Right lobe of liver (tissue), 6 donors: ENCODE results near the gene DIAPH2. TPM values are rescaled to one million over a fixed set of nuclear protein-coding genes. Genes with fewer than 3 reads are reported as not detected.

Experiments used
- ATAC-seq, 4 donors: fragments of 200-7000 bp; cut with Tn5 transposase; one replicate each; pipeline ENCODE4 v1.9.1; 2020; ENCODE audit warnings: mild to moderate bottlenecking in 4 of 4, moderate library complexity in 4 of 4
- DNase-seq, 3 donors: peaks; one replicate each; pipeline ENCODE4 v3.0.0-alpha.2; 2020
- H3K27ac ChIP-seq, 3 donors: fragments of 200-600 bp; one replicate each; pipeline ENCODE4 v1.8.0; 2022
- H3K27me3 ChIP-seq, 2 donors: fragments of 200-600 bp; one replicate each; pipeline ENCODE4 v1.8.0; 2022
- H3K36me3 ChIP-seq, 4 donors: fragments of 200-600 bp; sonication (generic) in 1 of 4; one replicate each; pipeline versions ENCODE4 v1.5.1 to v1.8.0; 2017 to 2022; ENCODE audit warnings: control low read depth in 1 of 4
- H3K4me1 ChIP-seq, 4 donors: fragments of 200-600 bp; sonication (generic) in 1 of 4; one replicate each; pipeline versions ENCODE4 v1.5.1 to v1.8.0; 2017 to 2022; ENCODE audit warnings: control low read depth in 1 of 4
- H3K4me3 ChIP-seq, 3 donors: fragments of 200-600 bp; one replicate each; pipeline ENCODE4 v1.8.0; 2022
- H3K9me3 ChIP-seq, 4 donors: fragments of 200-600 bp; sonication (generic) in 1 of 4; one replicate each; pipeline versions ENCODE4 v1.5.1 to v1.8.0; 2017 to 2022; ENCODE audit warnings: control low read depth in 1 of 4
- POLR2A ChIP-seq: fragments of 450-650 bp; IDR thresholded peaks from one replicate; pipeline ENCODE4 v1.6.1; 2017; ENCODE audit warnings: antibody characterized with exemption, mild to moderate bottlenecking
- WGBS: methylation state at CpG from one replicate; pipeline ENCODE4 v1.1.6; 2018; ENCODE audit warnings: low coverage, low lambda C conversion rate; ENCODE audit not compliant: insufficient coverage; ENCODE audit errors: missing lambda C conversion rate; 5-methylcytosine and 5-hydroxymethylcytosine counted together
- intact Hi-C, 2 donors: fragments of 100-400 bp; cut with DNase I; formaldehyde crosslinking; loops; one replicate each; pipeline versions ENCODE4 v1.11.2 to v1.14.1; 2022
- total RNA-seq, 6 experiments: library from RNA; depleted of rRNA in 2 of 6; stranded (reverse); fragments of >200 nt in 2 of 6; fragmentation: NEBNext Ultra II Directional in 3 of 6; extraction: Animal tissue kit (Norgen Biotek cat#: 25700) in 3 of 6; gene quantifications; one replicate each; pipeline versions ENCODE4 v1.1.0 to v1.2.4, GENCODE V29; 2016 to 2023
- TF ChIP-seq, protein P1 (sequence below), 4 donors: fragments of 200-600 bp in 3 of 4; fragments of 450-650 bp in 1 of 4; IDR thresholded peaks; one replicate each; pipeline versions ENCODE4 v1.5.1 to v1.8.0; 2016 to 2022; ENCODE audit warnings: antibody characterized with exemption in 4 of 4, mild to moderate bottlenecking in 2 of 4
- donor health status: DM: no; HTN: yes; CAD: no.
- donor health status: DM: no; HTN: no; CAD: no.
- donor health status: DM: no; HTN: no; CAD: no.
- donor health status: DM: no; HTN: yes; CAD: no.
- donor health status: DM: no; HTN: yes; CAD: no.

Gene DIAPH2
- total RNA-seq, 6 experiments from 2014 or later: 10.6 to 20.0 (median 16.4) TPM

DNA sequence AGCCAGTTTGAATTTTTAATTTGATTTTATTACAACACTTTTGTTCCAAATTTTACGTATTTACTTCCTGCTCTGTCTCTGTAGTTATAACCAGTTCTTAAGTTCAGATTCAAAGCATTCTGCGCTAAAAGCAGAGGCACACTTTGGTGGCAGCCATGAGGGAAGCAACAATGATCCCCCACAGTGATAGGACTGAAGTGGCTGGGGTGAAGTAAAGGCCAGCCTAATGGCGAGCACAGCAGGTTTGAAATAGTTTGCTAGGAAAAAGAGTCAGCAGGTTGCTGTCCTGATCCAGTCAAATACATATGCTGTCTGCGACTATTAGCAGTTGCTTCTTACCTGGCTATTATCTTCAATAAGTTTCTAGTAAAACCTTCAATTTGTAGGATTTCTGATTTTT is 375.4 kb downstream of the DIAPH2 start:
- Histone ChIP-seq H3K9me3 (no peaks in the 10 kb centered on the region), H3K4me1 (no peaks in the 10 kb centered on the region), H3K36me3 (no peaks in the 10 kb centered on the region), H3K4me3 (no peak overlapping the region), H3K27me3 (no peaks in the 10 kb centered on the region), H3K27ac (no peak overlapping the region)
- no peak for TF ChIP-seq POLR2A
- TF ChIP-seq, protein P1, sequence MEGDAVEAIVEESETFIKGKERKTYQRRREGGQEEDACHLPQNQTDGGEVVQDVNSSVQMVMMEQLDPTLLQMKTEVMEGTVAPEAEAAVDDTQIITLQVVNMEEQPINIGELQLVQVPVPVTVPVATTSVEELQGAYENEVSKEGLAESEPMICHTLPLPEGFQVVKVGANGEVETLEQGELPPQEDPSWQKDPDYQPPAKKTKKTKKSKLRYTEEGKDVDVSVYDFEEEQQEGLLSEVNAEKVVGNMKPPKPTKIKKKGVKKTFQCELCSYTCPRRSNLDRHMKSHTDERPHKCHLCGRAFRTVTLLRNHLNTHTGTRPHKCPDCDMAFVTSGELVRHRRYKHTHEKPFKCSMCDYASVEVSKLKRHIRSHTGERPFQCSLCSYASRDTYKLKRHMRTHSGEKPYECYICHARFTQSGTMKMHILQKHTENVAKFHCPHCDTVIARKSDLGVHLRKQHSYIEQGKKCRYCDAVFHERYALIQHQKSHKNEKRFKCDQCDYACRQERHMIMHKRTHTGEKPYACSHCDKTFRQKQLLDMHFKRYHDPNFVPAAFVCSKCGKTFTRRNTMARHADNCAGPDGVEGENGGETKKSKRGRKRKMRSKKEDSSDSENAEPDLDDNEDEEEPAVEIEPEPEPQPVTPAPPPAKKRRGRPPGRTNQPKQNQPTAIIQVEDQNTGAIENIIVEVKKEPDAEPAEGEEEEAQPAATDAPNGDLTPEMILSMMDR (IDR thresholded peaks at IDR 0.05): no peak
- ATAC-seq: no peak
- 55% methylated on average over 4 of the region's 4 CpGs for WGBS
- DNase-seq: no peak
- intact Hi-C loops: no loop called here

DNA sequence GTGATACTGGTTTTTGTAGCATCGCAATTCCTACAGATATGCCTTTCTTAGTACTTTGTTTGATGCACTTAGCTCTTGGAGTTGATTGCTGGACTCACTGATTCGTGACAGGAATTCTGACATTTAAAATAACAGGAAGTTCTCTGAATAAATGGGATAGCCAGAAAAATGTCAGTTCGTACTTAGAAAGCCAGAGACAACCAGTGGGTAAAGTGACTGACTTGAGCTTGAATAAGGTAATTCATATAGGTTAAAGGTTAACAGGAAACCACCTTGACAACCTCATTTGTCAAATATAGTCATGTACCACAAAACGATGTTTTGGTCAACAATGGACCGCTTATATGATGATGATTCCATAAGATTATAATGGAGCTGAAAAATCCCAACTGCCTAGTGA is 380.4 kb downstream of the DIAPH2 start:
- 85% methylated on average over 5 of the region's 5 CpGs for WGBS
- no peaks in the 10 kb centered on the region for H3K27me3 ChIP-seq
- no peak overlapping the region for H3K4me3 ChIP-seq
- H3K4me1 ChIP-seq: no peaks in the 10 kb centered on the region
- H3K9me3 ChIP-seq: no peaks in the 10 kb centered on the region
- no peak overlapping the region for H3K27ac ChIP-seq
- ATAC-seq (no peak), DNase-seq (no peak)
- intact Hi-C loops: no loop called here
- TF ChIP-seq, protein P1 (IDR thresholded peaks at IDR 0.05): no peak
- TF ChIP-seq POLR2A: no peak
- H3K36me3 ChIP-seq: no peaks in the 10 kb centered on the region

DNA sequence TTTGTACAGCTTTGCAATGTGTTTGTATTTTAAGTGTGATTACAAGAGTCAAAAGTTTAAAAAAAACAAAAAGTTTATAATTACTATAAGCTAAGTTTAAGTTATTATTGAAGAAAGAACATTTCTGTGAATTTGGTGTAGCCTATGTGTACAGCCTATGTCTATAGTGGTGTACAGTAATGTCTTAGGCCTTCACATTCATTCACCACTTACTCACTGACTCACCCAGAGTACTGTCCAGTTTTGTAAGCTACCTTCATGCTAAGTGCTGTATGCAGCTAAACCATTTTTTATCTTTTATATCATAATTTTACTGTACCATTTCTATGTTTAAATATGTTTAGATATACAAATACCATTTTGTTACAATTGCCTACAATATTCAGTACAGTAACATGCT is 381.3 kb downstream of the DIAPH2 start:
- H3K9me3 ChIP-seq: peaks cover 0 to 1% (median 0%) of the 10 kb centered on the region in 4 donors
- H3K4me1 ChIP-seq: no peaks in the 10 kb centered on the region
- TF ChIP-seq, protein P1 (IDR thresholded peaks at IDR 0.05): no peak
- TF ChIP-seq POLR2A: no peak
- DNase-seq (no peak), ATAC-seq (no peak)
- H3K4me3 ChIP-seq: no peak overlapping the region
- no peaks in the 10 kb centered on the region for H3K36me3 ChIP-seq
- H3K27ac ChIP-seq: no peak overlapping the region
- H3K27me3 ChIP-seq: no peaks in the 10 kb centered on the region
- intact Hi-C loops: no loop called here

DNA sequence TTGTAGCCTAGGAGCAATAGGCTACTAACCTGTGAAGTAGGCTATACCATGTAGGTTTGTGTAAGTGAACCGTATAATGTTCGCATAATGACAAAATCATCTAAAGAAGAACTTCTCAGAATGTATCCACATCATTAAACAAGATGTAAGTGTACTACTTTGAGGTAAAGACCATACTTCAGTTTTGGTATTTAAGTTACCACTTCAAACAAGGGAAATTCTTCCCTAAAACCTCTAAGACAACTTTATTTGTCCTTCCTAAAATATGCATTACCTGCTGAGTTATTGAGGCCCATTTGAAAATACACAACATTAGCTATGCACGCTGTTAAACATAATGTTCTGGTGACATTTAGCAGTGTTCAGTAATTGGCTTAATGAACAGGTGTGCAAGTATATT is 381.7 kb downstream of the DIAPH2 start:
- ATAC-seq (no peak), DNase-seq (no peak)
- Histone ChIP-seq H3K4me3 (no peak overlapping the region), H3K9me3 (peaks cover 0 to 4% (median 0%) of the 10 kb centered on the region in 4 donors), H3K27ac (no peak overlapping the region), H3K4me1 (no peaks in the 10 kb centered on the region), H3K27me3 (no peaks in the 10 kb centered on the region), H3K36me3 (no peaks in the 10 kb centered on the region)
- 80% methylated on average over 3 of the region's 3 CpGs for WGBS
- intact Hi-C loops: no loop called here
- TF ChIP-seq POLR2A: no peak
- TF ChIP-seq, protein P1 (IDR thresholded peaks at IDR 0.05): no peak

DNA sequence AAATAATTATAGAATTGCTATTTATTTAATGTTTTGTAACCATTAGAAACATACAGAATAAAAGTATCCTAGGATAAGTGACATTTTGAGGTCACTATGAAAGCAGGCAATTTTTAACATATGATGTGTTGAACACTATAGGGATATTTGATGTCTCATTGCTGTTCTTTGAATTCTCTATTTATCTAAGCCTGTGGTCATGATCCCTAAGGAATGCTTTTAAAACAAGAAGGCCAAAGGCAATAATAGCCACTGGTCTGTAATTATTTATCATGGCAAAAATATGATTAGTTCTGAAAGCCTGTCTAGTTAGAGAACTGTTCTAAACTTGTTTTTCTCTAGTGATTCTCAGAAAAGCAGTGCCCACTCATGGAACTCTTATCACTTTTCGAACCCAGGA is 385.7 kb downstream of the DIAPH2 start:
- no peaks in the 10 kb centered on the region for H3K4me1 ChIP-seq
- ATAC-seq (no peak), DNase-seq (no peak)
- H3K4me3 ChIP-seq: no peak overlapping the region
- 40% methylated on average over 1 of the region's 1 CpG for WGBS
- H3K36me3 ChIP-seq: no peaks in the 10 kb centered on the region
- TF ChIP-seq, protein P1 (IDR thresholded peaks at IDR 0.05): no peak
- H3K27me3 ChIP-seq: no peaks in the 10 kb centered on the region
- peaks cover 0 to 4% (median 0%) of the 10 kb centered on the region in 4 donors for H3K9me3 ChIP-seq
- no peak overlapping the region for H3K27ac ChIP-seq
- intact Hi-C loops: no loop called here
